ENCODE results near the gene TOR1AIP2. TPM values are rescaled to one million over a fixed set of nuclear protein-coding genes. Genes with fewer than 3 reads are reported as not detected.

TOR1AIP2 gene
- total RNA-seq, 1 experiment from 2014 or later, result 73.9 TPM

- H2BK15ac ChIP-seq (ENCODE audit: low read depth, low read length), result no peak overlapping the region
- H3K4ac ChIP-seq (ENCODE audit: low read depth, low read length), result no peak overlapping the region
- H2BK20ac ChIP-seq (ENCODE audit: low read depth, low read length, poor library complexity, severe bottlenecking), result no peak overlapping the region
- no peaks in the 10 kb centered on the region for H3K79me1 ChIP-seq (ENCODE audit: insufficient read depth, low read depth, low read length, poor library complexity, severe bottlenecking)
- WGBS (ENCODE audit: extremely low coverage, insufficient read length, low lambda C conversion rate), result no CpG with 5 or more reads among the region's 3 CpGs
- H3T11ph ChIP-seq (ENCODE audit: low read length), result no peak overlapping the region
- H3K23me2 ChIP-seq (ENCODE audit: insufficient read length, low read depth, low read length, poor library complexity, severe bottlenecking), result no peaks in the 10 kb centered on the region
- no peak overlapping the region for H4K91ac ChIP-seq (ENCODE audit: insufficient read length, low read depth, low read length)
- peaks cover 7% of the 10 kb centered on the region; the same call in 1 of the 2 replicates for H3K4me1 ChIP-seq (ENCODE audit: insufficient read depth, low read length)
- no peak overlapping the region for H2BK12ac ChIP-seq (ENCODE audit: insufficient read length, low read depth, low read length)
- H4K20me1 ChIP-seq (ENCODE audit: control insufficient read depth, insufficient read depth, insufficient read length), result no peaks in the 10 kb centered on the region
- Mint-ChIP-seq H3K27ac (no peak overlapping the region), H3K4me1 (peaks cover 6 to 7% of the 10 kb centered on the region in 2 experiments), H3K9me3 (no peaks in the 10 kb centered on the region), H3K27me3 (ENCODE audit: low read depth) (no peaks in the 10 kb centered on the region), H3K36me3 (ENCODE audit: insufficient read depth in 1 of 3, low read depth in 3 of 3) (no peaks in the 10 kb centered on the region), H3K4me3 (no peak overlapping the region)
- H3K9ac ChIP-seq (ENCODE audit: extremely low read depth, insufficient read length, low read length), result no peak overlapping the region
- no peak overlapping the region for H3K4me2 ChIP-seq (ENCODE audit: insufficient read depth, insufficient read length, low read length)
- no peak overlapping the region for H3K18ac ChIP-seq (ENCODE audit: insufficient read length, low read depth, low read length)
- no peaks in the 10 kb centered on the region for H3K9me3 ChIP-seq (ENCODE audit: control insufficient read depth, low read depth, low read length)
- no peak overlapping the region for H2AK5ac ChIP-seq (ENCODE audit: insufficient read length, low read length)
- no peak overlapping the region for H3K56ac ChIP-seq (ENCODE audit: insufficient read length, low read depth, low read length)
- H3K23ac ChIP-seq (ENCODE audit: insufficient read length, low read depth, low read length), result no peak overlapping the region
- no peak overlapping the region for H4K8ac ChIP-seq (replicated peaks; ENCODE audit: insufficient read length, low read depth, low read length)
- no peak for DNase-seq
- no peaks in the 10 kb centered on the region for H3K27me3 ChIP-seq (ENCODE audit: insufficient read depth, low read length)
- H2BK5ac ChIP-seq (ENCODE audit: insufficient read length, low read length), result no peak overlapping the region
- H4K5ac ChIP-seq (ENCODE audit: insufficient read length, low read depth, low read length), result no peak overlapping the region
- no peak overlapping the region for H3K14ac ChIP-seq (ENCODE audit: insufficient read depth, low read length)
- no peak overlapping the region for H2AFZ ChIP-seq (ENCODE audit: low read length)
- H2BK120ac ChIP-seq (ENCODE audit: low read depth, low read length, poor library complexity, severe bottlenecking), result no peak overlapping the region
- H3K79me2 ChIP-seq (ENCODE audit: insufficient read depth, low read length), result no peaks in the 10 kb centered on the region
- no peak for TF ChIP-seq CTCF (conservative IDR thresholded peaks at IDR 0.05)
- H3K27ac ChIP-seq (ENCODE audit: insufficient read length, low read depth, low read length), result no peak overlapping the region
These were observed 49.2 kb upstream of the TOR1AIP2 start for GRCh38 chr1:179926850-179927205.

Measured in H9 (cell line).